Measurements from ENCODE around the gene NECTIN2. TPM values are rescaled to one million over a fixed set of nuclear protein-coding genes. Genes with fewer than 3 reads are reported as not detected.

Gene NECTIN2
- total RNA-seq, 4 donors from 2014 or later, result 63.2 to 126 (median 90.4) TPM

DNA sequence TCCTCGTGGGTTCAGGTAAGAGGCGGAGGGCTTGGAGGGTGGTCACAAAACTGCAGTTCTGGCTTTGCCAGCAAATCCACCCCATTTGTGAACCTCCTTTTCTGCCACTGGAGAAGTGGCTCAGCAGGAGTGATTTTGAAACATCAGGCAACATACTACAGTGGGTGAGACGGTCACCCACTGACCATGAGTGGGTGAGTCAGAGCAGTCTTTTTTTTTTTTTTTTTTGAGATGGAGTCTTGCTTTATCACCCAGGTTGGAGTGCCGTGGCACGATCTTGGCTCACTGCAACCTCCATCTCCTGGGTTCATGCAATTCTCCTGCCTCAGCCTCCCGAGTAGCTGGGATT is 47.9 kb downstream of the NECTIN2 start:
- TF ChIP-seq, protein P1, sequence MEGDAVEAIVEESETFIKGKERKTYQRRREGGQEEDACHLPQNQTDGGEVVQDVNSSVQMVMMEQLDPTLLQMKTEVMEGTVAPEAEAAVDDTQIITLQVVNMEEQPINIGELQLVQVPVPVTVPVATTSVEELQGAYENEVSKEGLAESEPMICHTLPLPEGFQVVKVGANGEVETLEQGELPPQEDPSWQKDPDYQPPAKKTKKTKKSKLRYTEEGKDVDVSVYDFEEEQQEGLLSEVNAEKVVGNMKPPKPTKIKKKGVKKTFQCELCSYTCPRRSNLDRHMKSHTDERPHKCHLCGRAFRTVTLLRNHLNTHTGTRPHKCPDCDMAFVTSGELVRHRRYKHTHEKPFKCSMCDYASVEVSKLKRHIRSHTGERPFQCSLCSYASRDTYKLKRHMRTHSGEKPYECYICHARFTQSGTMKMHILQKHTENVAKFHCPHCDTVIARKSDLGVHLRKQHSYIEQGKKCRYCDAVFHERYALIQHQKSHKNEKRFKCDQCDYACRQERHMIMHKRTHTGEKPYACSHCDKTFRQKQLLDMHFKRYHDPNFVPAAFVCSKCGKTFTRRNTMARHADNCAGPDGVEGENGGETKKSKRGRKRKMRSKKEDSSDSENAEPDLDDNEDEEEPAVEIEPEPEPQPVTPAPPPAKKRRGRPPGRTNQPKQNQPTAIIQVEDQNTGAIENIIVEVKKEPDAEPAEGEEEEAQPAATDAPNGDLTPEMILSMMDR (IDR thresholded peaks at IDR 0.05), result no peak
- TF ChIP-seq POLR2A (IDR thresholded peaks at IDR 0.05) (no peak), EP300 (IDR thresholded peaks at IDR 0.05) (no peak)
- DNase-seq (ENCODE audit: low spot score in 2 of 2), result no peak
- Histone ChIP-seq H3K9me3 (no peaks in the 10 kb centered on the region), H3K4me3 (no peak overlapping the region), H3K4me1 (peaks cover 0 to 28% (median 19%) of the 10 kb centered on the region in 4 donors), H3K27me3 (no peaks in the 10 kb centered on the region), H3K36me3 (peaks cover 0 to 66% (median 14%) of the 10 kb centered on the region in 3 donors), H3K27ac (no peak overlapping the region)
- WGBS, 2 donors, result 88 to 89% methylated on average over 6 of the region's 6 CpGs

DNA sequence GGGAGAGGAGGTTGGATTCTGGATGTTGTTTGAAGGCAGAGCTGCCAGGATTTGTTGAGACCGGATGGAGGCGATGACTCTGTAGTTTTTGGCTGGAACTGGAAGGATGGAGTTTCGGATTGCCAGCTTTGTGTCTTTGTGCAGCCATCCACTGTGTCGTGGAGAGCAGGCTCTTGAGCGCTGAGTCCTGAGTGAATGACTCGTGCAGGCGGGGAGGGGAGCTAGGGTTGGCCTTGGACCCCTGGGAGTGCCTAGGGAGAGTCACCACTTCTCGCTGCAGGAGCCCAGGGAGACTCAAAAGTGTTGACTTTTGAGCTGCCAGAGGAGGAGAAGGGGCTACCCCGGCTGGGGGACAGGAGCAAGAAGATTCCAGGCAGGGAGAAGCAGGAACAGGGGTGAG is 48.8 kb downstream of the NECTIN2 start:
- Histone ChIP-seq H3K27ac (no peak overlapping the region), H3K36me3 (peaks cover 0 to 74% (median 14%) of the 10 kb centered on the region in 3 donors)

DNA sequence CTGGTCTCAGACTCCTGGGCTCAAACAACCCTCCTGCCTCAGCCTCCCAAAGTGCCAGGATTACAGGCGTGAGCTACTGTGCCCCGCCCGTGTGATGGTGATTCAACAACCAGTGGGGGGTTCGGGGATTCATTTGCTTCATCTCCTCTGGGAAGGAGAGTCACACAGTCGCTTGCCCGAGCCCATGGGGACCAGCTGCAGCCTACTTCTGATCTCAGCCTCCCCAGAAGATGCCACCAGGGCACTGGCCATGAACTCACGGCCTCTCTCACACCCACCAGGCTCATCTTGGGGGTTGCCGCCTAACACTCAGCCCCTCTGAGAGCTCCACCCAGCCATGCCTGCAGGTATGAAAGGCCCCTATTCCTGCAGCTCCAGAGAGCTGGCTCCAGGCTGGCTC is 51.7 kb downstream of the NECTIN2 start:
- TF ChIP-seq EP300 (IDR thresholded peaks at IDR 0.05), result no peak
- H3K4me3 ChIP-seq, result no peak overlapping the region
- no peaks in the 10 kb centered on the region for H3K9me3 ChIP-seq
- 87 to 89% methylated on average over 7 to 8 of the region's 8 CpGs for WGBS, 2 donors
- DNase-seq (ENCODE audit: low spot score in 2 of 2), result no peak
- no peaks in the 10 kb centered on the region for H3K27me3 ChIP-seq
- H3K27ac ChIP-seq, result no peak overlapping the region
- H3K4me1 ChIP-seq, result peaks cover 0 to 4% (median under 1%) of the 10 kb centered on the region in 4 donors
- peaks cover 0 to 99% (median 20%) of the 10 kb centered on the region in 3 donors for H3K36me3 ChIP-seq

More for the DNA sequence above, 48.8 kb downstream of the NECTIN2 start:
- H3K4me3 ChIP-seq, result no peak overlapping the region
- DNase-seq (ENCODE audit: low spot score in 2 of 2), result no peak
- no peaks in the 10 kb centered on the region for H3K9me3 ChIP-seq
- H3K27me3 ChIP-seq, result no peaks in the 10 kb centered on the region
- TF ChIP-seq, protein P1 (IDR thresholded peaks at IDR 0.05), result no peak
- TF ChIP-seq EP300 (IDR thresholded peaks at IDR 0.05) (no peak), POLR2A (IDR thresholded peaks at IDR 0.05) (no peak)
- 82 to 83% methylated on average over 9 of the region's 9 CpGs for WGBS, 2 donors
- peaks cover 0 to 19% (median 14%) of the 10 kb centered on the region in 4 donors for H3K4me1 ChIP-seq

- Histone ChIP-seq H3K4me3 (no peak overlapping the region), H3K36me3 (peaks cover 0 to 78% (median 7%) of the 10 kb centered on the region in 3 donors), H3K4me1 (peaks cover 0 to 21% (median 4%) of the 10 kb centered on the region in 4 donors), H3K27me3 (peaks cover 0 to 7% of the 10 kb centered on the region in 2 donors), H3K27ac (no peak overlapping the region), H3K9me3 (no peaks in the 10 kb centered on the region)
- DNase-seq (ENCODE audit: low spot score in 2 of 2), result no peak
- WGBS, 2 donors, result 89 to 94% methylated on average over 13 to 19 of the region's 19 CpGs
- TF ChIP-seq, protein P1 (IDR thresholded peaks at IDR 0.05), result no peak
- TF ChIP-seq EP300 (IDR thresholded peaks at IDR 0.05) (no peak), POLR2A (IDR thresholded peaks at IDR 0.05) (no peak)
These were observed 54.5 kb downstream of the NECTIN2 start for GRCh38 chr19:44900328-44901244.

GRCh38 chr19:44903216-44903601 is 57.1 kb downstream of the NECTIN2 start:
- Histone ChIP-seq H3K27me3 (peaks cover 0 to 24% of the 10 kb centered on the region in 2 donors), H3K4me1 (peaks cover 0 to 33% (median 8%) of the 10 kb centered on the region in 4 donors), H3K27ac (no peak overlapping the region), H3K4me3 (no peak overlapping the region), H3K9me3 (no peaks in the 10 kb centered on the region), H3K36me3 (peaks cover 0 to 52% (median 7%) of the 10 kb centered on the region in 3 donors)
- 61 to 71% methylated on average over 12 to 15 of the region's 15 CpGs for WGBS, 2 donors
- TF ChIP-seq, protein P1 (IDR thresholded peaks at IDR 0.05), result no peak
- TF ChIP-seq POLR2A (IDR thresholded peaks at IDR 0.05), result no peak
- no peak for TF ChIP-seq EP300 (IDR thresholded peaks at IDR 0.05)
- no peak for DNase-seq (ENCODE audit: low spot score in 2 of 2)

Measured in tibial nerve (tissue), 4 donors.